ENCODE results near the gene SBK1.
A peak's percentile ranks its signal among the peaks of the same experiment; 100 is the strongest.

Gene SBK1

DNA sequence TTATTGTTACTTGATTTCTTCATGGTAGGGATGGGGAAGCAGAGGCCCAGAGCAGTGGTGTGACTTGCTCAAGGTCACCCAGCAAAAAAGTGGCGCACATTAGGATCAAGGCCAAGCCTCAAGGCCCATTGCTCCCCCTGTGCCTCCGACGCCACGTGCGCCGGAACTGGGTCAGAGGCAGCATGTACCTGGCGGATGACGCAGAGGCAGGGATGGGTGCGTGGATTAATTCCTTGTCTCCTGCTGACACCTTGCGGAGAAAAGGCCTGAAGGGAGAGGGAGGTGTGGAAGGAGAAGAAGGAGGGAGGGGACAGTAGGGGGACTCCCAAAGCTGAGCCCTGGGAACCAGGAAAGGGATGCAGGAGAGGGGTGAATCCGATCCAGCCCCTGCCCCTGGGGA, 18.5 kb downstream of the SBK1 start:
- H3K36me3 Mint-ChIP-seq (ENCODE audit: low read depth), result no peaks in the 10 kb centered on the region
- H3K4me1 Mint-ChIP-seq (ENCODE audit: low read depth), result peaks cover 49% of the 10 kb centered on the region
- no peaks in the 10 kb centered on the region for H3K27me3 Mint-ChIP-seq
- peak overlapping the region; percentile 90 for H3K27ac Mint-ChIP-seq
- no peaks in the 10 kb centered on the region for H3K9me3 Mint-ChIP-seq
- H3K4me3 Mint-ChIP-seq, result peak overlapping the region; percentile 47

DNA sequence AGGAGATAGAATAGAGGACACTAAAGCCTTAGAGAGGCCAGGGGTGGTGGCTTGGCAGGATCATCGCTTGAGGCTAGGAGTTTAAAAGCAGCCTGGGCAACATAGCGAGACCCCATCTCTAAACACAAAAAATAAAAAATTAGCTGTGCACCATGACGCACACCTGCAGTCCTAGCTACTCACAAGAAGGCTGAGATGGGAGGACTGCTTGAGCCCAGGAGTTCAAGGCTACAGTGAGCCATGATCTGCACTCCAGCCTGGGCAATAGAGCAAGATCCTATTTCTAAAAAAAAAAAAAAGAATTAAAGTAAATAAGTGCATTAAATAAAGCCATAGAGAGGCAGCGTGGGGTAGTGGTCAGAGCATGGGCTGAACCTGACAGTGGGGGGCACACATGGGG, 19.1 kb downstream of the SBK1 start:
- H3K4me3 Mint-ChIP-seq, result no peak overlapping the region
- no peaks in the 10 kb centered on the region for H3K36me3 Mint-ChIP-seq (ENCODE audit: low read depth)
- no peaks in the 10 kb centered on the region for H3K9me3 Mint-ChIP-seq
- no peaks in the 10 kb centered on the region for H3K27me3 Mint-ChIP-seq
- H3K27ac Mint-ChIP-seq, result peak overlapping the region; percentile 90
- H3K4me1 Mint-ChIP-seq (ENCODE audit: low read depth), result peaks cover 53% of the 10 kb centered on the region

DNA sequence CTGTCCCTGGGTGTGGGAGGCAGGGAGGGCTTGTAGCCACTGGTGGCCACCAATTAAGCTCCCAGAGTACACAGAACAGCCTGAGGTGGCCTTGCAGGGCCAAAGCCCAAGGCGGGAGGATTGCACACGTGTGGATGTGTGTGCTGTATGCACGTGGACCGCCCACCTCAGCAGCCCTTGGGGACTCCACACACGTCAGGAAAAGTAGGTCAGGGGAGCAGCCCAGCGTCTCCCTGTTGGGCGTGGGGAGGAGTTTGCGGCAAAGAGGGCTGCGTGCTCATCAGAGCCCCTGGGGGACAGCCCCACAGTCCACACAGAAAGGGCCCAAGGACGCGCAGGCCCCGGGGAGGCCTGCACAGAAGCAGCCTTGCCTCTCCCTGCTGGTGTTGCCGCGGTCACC, 19.6 kb downstream of the SBK1 start:
- H3K27ac Mint-ChIP-seq, result peak overlapping the region; percentile 90
- H3K4me3 Mint-ChIP-seq, result no peak overlapping the region
- H3K4me1 Mint-ChIP-seq (ENCODE audit: low read depth), result peaks cover 58% of the 10 kb centered on the region

GRCh38 chr16:28312327-28312726, 20.0 kb downstream of the SBK1 start:
- Mint-ChIP-seq H3K4me3 (no peak overlapping the region), H3K4me1 (ENCODE audit: low read depth) (peaks cover 62% of the 10 kb centered on the region), H3K27me3 (no peaks in the 10 kb centered on the region), H3K27ac (peak overlapping the region; percentile 81), H3K36me3 (ENCODE audit: low read depth) (no peaks in the 10 kb centered on the region), H3K9me3 (no peaks in the 10 kb centered on the region)

More for the DNA sequence above, 19.6 kb downstream of the SBK1 start:
- H3K9me3 Mint-ChIP-seq, result no peaks in the 10 kb centered on the region
- H3K27me3 Mint-ChIP-seq, result no peaks in the 10 kb centered on the region
- no peaks in the 10 kb centered on the region for H3K36me3 Mint-ChIP-seq (ENCODE audit: low read depth)

DNA sequence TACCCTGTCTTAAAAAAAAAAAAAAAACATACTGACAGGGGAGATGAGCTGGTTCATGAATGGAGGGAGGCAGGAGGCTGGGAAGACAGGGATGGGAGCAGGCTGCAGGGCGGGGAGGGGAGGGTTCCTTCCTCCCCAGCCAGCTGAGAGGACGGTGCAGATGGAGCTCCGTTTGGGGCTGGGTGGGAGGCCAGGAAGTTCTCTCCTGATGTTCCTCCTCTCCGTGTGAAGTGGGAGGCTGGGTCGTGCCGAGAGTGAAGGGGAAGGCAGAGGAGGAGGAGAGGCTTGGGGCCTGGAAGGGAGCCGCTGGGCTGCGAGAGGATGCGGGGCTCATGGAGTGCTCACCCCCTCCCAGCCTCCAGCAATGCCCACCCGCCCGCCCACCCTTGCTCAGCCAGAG, 21.3 kb downstream of the SBK1 start:
- Mint-ChIP-seq H3K27ac (no peak overlapping the region), H3K4me1 (ENCODE audit: low read depth) (peaks cover 64% of the 10 kb centered on the region), H3K4me3 (no peak overlapping the region), H3K36me3 (ENCODE audit: low read depth) (no peaks in the 10 kb centered on the region), H3K9me3 (no peaks in the 10 kb centered on the region), H3K27me3 (no peaks in the 10 kb centered on the region)

- no peak overlapping the region for H3K27ac Mint-ChIP-seq
- H3K36me3 Mint-ChIP-seq (ENCODE audit: low read depth), result no peaks in the 10 kb centered on the region
- no peak overlapping the region for H3K4me3 Mint-ChIP-seq
- H3K27me3 Mint-ChIP-seq, result no peaks in the 10 kb centered on the region
- no peaks in the 10 kb centered on the region for H3K9me3 Mint-ChIP-seq
- H3K4me1 Mint-ChIP-seq (ENCODE audit: low read depth), result peaks cover 39% of the 10 kb centered on the region
Measured at GRCh38 chr16:28316054-28316453, 23.7 kb downstream of the SBK1 start.

DNA sequence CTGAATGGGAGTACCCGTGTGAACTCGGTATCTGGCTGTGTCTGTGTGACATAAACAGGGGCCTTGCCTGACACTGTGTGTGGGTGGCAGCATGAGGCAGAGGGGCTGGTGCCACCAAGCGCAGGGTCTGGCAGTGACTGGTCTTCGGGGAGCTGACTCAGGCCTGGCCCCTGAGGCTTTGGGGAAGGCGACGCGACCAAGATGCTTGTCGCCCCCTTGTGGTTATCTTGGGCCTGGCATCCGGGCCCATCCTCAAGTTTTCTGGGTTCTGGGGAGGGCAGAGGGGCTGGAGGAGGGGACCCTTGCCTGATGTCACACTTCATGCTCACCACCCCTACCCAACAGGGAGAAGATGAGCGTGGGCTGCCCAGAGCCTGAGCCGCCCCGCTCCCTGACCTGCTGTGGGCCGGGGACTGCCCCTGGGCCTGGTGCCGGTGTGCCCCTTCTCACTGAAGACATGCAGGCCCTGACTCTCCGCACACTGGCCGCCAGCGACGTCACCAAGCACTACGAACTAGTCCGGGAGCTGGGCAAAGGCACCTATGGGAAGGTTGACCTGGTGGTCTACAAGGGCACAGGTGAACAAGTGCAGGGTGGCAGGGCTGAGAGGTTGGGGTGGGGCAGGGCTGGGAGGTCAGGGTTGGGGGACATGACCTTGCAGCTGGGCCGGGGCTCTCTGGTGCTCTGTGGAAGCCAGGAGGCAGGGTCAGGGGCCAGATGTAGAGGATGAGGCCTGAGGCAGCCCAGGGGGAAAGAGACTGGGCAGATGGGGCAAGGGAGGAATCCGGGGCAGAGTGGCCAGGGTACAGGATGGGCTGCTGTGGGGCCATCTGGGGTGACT, 24.9 kb downstream of the SBK1 start:
- H3K27me3 Mint-ChIP-seq, result no peaks in the 10 kb centered on the region
- no peak overlapping the region for H3K4me3 Mint-ChIP-seq
- no peaks in the 10 kb centered on the region for H3K9me3 Mint-ChIP-seq
- peaks cover 27% of the 10 kb centered on the region for H3K4me1 Mint-ChIP-seq (ENCODE audit: low read depth)
- H3K27ac Mint-ChIP-seq, result no peak overlapping the region
- no peaks in the 10 kb centered on the region for H3K36me3 Mint-ChIP-seq (ENCODE audit: low read depth)

DNA sequence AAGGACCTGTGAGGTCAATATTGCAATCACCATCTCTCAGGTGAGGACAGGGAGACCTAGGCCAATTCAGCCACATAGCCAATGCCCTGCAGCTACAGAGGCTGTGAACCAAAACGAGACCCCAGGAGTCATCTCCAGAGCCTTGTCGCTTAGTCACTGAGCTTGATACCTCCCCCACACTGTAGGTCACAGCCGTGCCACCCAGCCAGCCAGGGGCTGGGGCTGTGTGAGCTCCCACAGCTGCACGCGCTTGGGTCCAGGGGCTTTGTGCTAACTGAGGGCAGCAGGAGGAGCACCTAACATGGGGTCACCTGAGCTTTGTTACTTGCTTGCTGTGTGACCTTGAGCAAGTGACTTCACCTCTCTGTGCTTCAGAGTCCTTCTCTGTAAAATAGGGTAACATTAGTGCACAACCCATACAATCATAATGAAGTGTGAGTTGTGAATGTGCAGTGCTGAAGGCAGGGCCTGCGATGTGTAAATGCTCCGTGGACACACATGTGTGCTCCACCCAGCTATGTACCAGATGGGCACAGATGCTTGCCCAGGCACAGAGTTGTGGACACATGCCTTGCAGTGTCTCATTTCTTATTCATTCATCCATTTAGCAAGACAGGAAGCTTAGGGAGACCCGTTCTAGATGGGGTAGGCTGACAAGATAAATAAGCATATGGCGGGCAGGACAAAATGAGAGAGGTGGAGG, 25.9 kb downstream of the SBK1 start:
- Mint-ChIP-seq H3K9me3 (no peaks in the 10 kb centered on the region), H3K27ac (no peak overlapping the region)

DNA sequence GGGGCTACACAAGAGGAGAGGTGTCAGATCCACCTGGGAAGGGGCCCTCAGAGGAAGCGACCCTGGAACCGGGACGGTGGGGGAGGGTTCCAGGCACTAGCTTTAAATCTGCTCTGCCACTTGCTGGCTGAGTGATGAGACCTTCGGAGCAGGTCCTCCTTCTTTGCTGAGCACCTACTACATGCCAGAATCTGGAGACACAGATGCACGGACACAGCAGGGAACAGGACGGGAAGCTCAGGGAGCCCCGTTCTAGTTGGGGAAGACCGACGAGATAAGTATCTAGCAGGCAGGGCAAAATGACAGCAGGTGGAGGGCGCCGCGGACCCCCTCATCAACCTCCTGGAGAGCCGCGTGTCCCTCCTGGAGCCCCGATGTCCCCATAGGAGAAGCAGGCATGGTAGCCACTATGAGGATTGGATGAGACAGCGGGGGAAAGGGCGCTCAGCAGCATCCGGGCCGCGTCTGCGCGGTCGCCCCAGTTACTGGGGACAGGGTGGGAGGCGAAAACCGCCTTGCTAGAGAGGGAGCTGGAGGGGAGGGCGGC, 27.2 kb downstream of the SBK1 start:
- no peaks in the 10 kb centered on the region for H3K36me3 Mint-ChIP-seq (ENCODE audit: low read depth)
- no peaks in the 10 kb centered on the region for H3K27me3 Mint-ChIP-seq
- H3K4me1 Mint-ChIP-seq (ENCODE audit: low read depth), result peaks cover 16% of the 10 kb centered on the region
- no peaks in the 10 kb centered on the region for H3K9me3 Mint-ChIP-seq
- H3K27ac Mint-ChIP-seq, result no peak overlapping the region
- no peak overlapping the region for H3K4me3 Mint-ChIP-seq

More for the DNA sequence above, 25.9 kb downstream of the SBK1 start:
- H3K4me3 Mint-ChIP-seq, result no peak overlapping the region
- no peaks in the 10 kb centered on the region for H3K36me3 Mint-ChIP-seq (ENCODE audit: low read depth)
- H3K4me1 Mint-ChIP-seq (ENCODE audit: low read depth), result peaks cover 21% of the 10 kb centered on the region
- H3K27me3 Mint-ChIP-seq, result no peaks in the 10 kb centered on the region

DNA sequence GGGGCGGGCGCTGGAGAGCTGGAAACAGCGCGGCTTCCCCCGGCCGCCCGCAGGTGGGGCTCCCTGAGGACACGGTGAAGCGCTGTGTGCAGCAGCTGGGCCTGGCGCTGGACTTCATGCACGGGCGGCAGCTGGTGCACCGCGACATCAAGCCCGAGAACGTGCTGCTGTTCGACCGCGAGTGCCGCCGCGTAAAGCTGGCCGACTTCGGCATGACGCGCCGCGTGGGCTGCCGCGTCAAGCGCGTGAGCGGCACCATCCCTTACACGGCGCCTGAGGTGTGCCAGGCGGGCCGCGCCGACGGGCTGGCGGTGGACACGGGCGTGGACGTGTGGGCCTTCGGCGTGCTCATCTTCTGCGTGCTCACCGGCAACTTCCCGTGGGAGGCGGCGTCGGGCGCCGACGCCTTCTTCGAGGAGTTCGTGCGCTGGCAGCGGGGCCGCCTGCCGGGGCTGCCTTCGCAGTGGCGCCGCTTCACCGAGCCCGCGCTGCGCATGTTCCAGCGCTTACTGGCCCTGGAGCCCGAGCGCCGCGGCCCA, 27.8 kb downstream of the SBK1 start:
- Mint-ChIP-seq H3K4me3 (no peak overlapping the region), H3K36me3 (ENCODE audit: low read depth) (no peaks in the 10 kb centered on the region), H3K9me3 (no peaks in the 10 kb centered on the region), H3K4me1 (ENCODE audit: low read depth) (peaks cover 16% of the 10 kb centered on the region), H3K27me3 (no peaks in the 10 kb centered on the region), H3K27ac (no peak overlapping the region)

DNA sequence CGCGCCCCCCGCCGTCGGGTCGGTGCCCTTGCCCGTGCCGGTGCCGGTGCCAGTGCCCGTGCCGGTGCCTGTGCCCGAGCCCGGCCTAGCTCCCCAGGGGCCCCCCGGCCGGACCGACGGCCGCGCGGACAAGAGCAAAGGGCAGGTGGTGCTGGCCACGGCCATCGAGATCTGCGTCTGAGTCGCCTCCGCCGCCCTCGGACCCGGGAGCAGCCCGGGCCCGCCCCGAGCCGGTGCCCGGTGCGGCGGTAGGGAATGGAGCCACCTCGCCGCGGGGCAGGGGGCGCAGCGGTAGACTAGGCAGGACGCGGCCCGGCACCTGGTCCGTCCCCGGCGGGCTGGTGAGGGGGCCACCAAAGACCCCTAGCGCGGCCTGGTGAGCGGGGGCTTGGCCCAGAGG, 28.4 kb downstream of the SBK1 start:
- Mint-ChIP-seq H3K4me3 (no peak overlapping the region), H3K27me3 (no peaks in the 10 kb centered on the region), H3K9me3 (no peaks in the 10 kb centered on the region), H3K36me3 (ENCODE audit: low read depth) (no peaks in the 10 kb centered on the region), H3K4me1 (ENCODE audit: low read depth) (peaks cover 16% of the 10 kb centered on the region), H3K27ac (no peak overlapping the region)

- no peak overlapping the region for H3K27ac Mint-ChIP-seq
- H3K36me3 Mint-ChIP-seq (ENCODE audit: low read depth), result no peaks in the 10 kb centered on the region
- no peaks in the 10 kb centered on the region for H3K27me3 Mint-ChIP-seq
- H3K4me1 Mint-ChIP-seq (ENCODE audit: low read depth), result peaks cover 9% of the 10 kb centered on the region
- H3K4me3 Mint-ChIP-seq, result no peak overlapping the region
- H3K9me3 Mint-ChIP-seq, result no peaks in the 10 kb centered on the region
Measured at GRCh38 chr16:28321700-28322411, 29.5 kb downstream of the SBK1 start.

- H3K9me3 Mint-ChIP-seq, result no peaks in the 10 kb centered on the region
- no peak overlapping the region for H3K4me3 Mint-ChIP-seq
- H3K27me3 Mint-ChIP-seq, result no peaks in the 10 kb centered on the region
- H3K4me1 Mint-ChIP-seq (ENCODE audit: low read depth), result peaks cover 3% of the 10 kb centered on the region
- no peak overlapping the region for H3K27ac Mint-ChIP-seq
- H3K36me3 Mint-ChIP-seq (ENCODE audit: low read depth), result no peaks in the 10 kb centered on the region
Measured at GRCh38 chr16:28324235-28324886, 32.0 kb downstream of the SBK1 start.

GRCh38 chr16:28324887-28325279, 32.6 kb downstream of the SBK1 start:
- H3K36me3 Mint-ChIP-seq (ENCODE audit: low read depth), result no peaks in the 10 kb centered on the region
- no peak overlapping the region for H3K4me3 Mint-ChIP-seq
- H3K27ac Mint-ChIP-seq, result no peak overlapping the region
- H3K27me3 Mint-ChIP-seq, result no peaks in the 10 kb centered on the region
- no peaks in the 10 kb centered on the region for H3K9me3 Mint-ChIP-seq
- H3K4me1 Mint-ChIP-seq (ENCODE audit: low read depth), result peaks cover 3% of the 10 kb centered on the region
